Endothelial cell of hepatic sinusoid (primary cell): Measurements from ENCODE around the gene KIF1A.
"Not testable (repeated sequence)": the region's sequence is repeated elsewhere in the genome, so short reads cannot be mapped to it uniquely, and the experiment has no call there.

ENCODE experiments used
- in situ Hi-C: cut with HindIII; loops from 2 replicates; pipeline ENCODE4 v1.10.0; 2017; ENCODE audit warnings: low sequenced_read_pairs

KIF1A gene

GRCh38 chr2:240713071-240713927 is 106.7 kb downstream of the KIF1A start:
- in situ Hi-C loops, result no loop called here

GRCh38 chr2:240712121-240712520 is 107.9 kb downstream of the KIF1A start:
- in situ Hi-C loops, result no loop called here

GRCh38 chr2:240711701-240712100 is 108.3 kb downstream of the KIF1A start:
- in situ Hi-C loops, result no loop called here

- in situ Hi-C loops, result no loop called here
Observed at GRCh38 chr2:240711296-240711695, 108.7 kb downstream of the KIF1A start.

- in situ Hi-C loops, result loop anchor here (10.0 kb wide), 1 partner anchor 64 kb away; no protein-coding TSS in a partner anchor
Observed at GRCh38 chr2:240708457-240708856, 111.6 kb downstream of the KIF1A start.

- in situ Hi-C loops, result loop anchor here (10.0 kb wide), 1 partner anchor 63 kb away; no protein-coding TSS in a partner anchor
Observed at GRCh38 chr2:240707821-240708220, 112.2 kb downstream of the KIF1A start.

- in situ Hi-C loops, result loop anchor here (10.0 kb wide), 1 partner anchor 62 kb away; no protein-coding TSS in a partner anchor
Observed at GRCh38 chr2:240707043-240707756, 112.8 kb downstream of the KIF1A start.

- in situ Hi-C loops, result loop anchor here (10.0 kb wide), 1 partner anchor 60 kb away; no protein-coding TSS in a partner anchor
Observed at GRCh38 chr2:240705204-240705791, 114.7 kb downstream of the KIF1A start.

GRCh38 chr2:240704651-240705050 is 115.4 kb downstream of the KIF1A start:
- in situ Hi-C loops, result loop anchor here (10.0 kb wide), 1 partner anchor 60 kb away; no protein-coding TSS in a partner anchor

- in situ Hi-C loops, result loop anchor here (10.0 kb wide), 1 partner anchor 59 kb away; no protein-coding TSS in a partner anchor
Observed at GRCh38 chr2:240703417-240704341, 116.3 kb downstream of the KIF1A start.

GRCh38 chr2:240702640-240703011 is 117.4 kb downstream of the KIF1A start:
- in situ Hi-C loops, result loop anchor here (10.0 kb wide), 1 partner anchor 58 kb away; no protein-coding TSS in a partner anchor

GRCh38 chr2:240701736-240702639 is 118.0 kb downstream of the KIF1A start:
- in situ Hi-C loops, result loop anchor here (10.0 kb wide), 1 partner anchor 57 kb away; no protein-coding TSS in a partner anchor

- in situ Hi-C loops, result loop anchor here (10.0 kb wide), 1 partner anchor 56 kb away; no protein-coding TSS in a partner anchor
Observed at GRCh38 chr2:240701091-240701735, 118.8 kb downstream of the KIF1A start.

- in situ Hi-C loops, result loop anchor here (10.0 kb wide), 1 partner anchor 56 kb away; no protein-coding TSS in a partner anchor
Observed at GRCh38 chr2:240700616-240701015, 119.4 kb downstream of the KIF1A start.

GRCh38 chr2:240699835-240700234 is 120.2 kb downstream of the KIF1A start:
- in situ Hi-C loops, result loop anchor here (10.0 kb wide), 1 partner anchor 55 kb away; no protein-coding TSS in a partner anchor

- in situ Hi-C loops, result not testable (repeated sequence)
Observed at GRCh38 chr2:240698852-240699561, 121.0 kb downstream of the KIF1A start.

GRCh38 chr2:240696469-240696868 is 123.5 kb downstream of the KIF1A start:
- in situ Hi-C loops, result not testable (repeated sequence)

GRCh38 chr2:240695593-240695992 is 124.4 kb downstream of the KIF1A start:
- in situ Hi-C loops, result not testable (repeated sequence)
